Activated CD4-positive, alpha-beta T cell treated with anti-CD3 and anti-CD28 coated beads for 36 hours (primary cell): ENCODE data around the gene ARNT2. TPM values are rescaled to one million over a fixed set of nuclear protein-coding genes. Genes with fewer than 3 reads are reported as not detected.

Experiments
- ATAC-seq: fragments of 200-7000 bp; cut with Tn5 transposase; one replicate; pipeline ENCODE4 v1.10.0; 2021; ENCODE audit warnings: mild to moderate bottlenecking, moderate library complexity
- CTCF ChIA-PET: fragments of 350-600 bp; sonication (Branson Sonifier 250); formaldehyde crosslinking; loops from one replicate; lab custom pipeline; 2021; ENCODE audit warnings: antibody characterized with exemption; lab: Charles Lee
- POLR2A ChIA-PET: fragments of 350-600 bp; sonication (Branson Sonifier 250); formaldehyde crosslinking; loops from one replicate; lab custom pipeline; 2021; ENCODE audit warnings: antibody characterized with exemption, inconsistent platforms; lab: Charles Lee
- DNase-seq: peaks from one replicate; pipeline ENCODE4 v3.0.0-alpha.2; 2020
- H3K27ac Mint-ChIP-seq: one replicate; pipeline ENCODE4 v1.8.0; 2021; ENCODE audit warnings: mixed read lengths
- H3K27me3 Mint-ChIP-seq: one replicate; pipeline ENCODE4 v1.8.0; 2021; ENCODE audit warnings: mixed read lengths
- H3K36me3 Mint-ChIP-seq: one replicate; pipeline ENCODE4 v1.8.0; 2021; ENCODE audit warnings: low read depth, mixed read lengths
- H3K4me1 Mint-ChIP-seq: one replicate; pipeline ENCODE4 v1.8.0; 2021; ENCODE audit warnings: mixed read lengths
- H3K4me3 Mint-ChIP-seq: one replicate; pipeline ENCODE4 v1.8.0; 2021; ENCODE audit warnings: mild to moderate bottlenecking, moderate library complexity, mixed read lengths
- H3K9me3 Mint-ChIP-seq: one replicate; pipeline ENCODE4 v1.8.0; 2021; ENCODE audit warnings: low read depth, mixed read lengths
- intact Hi-C, 2 experiments: fragments of 100-400 bp; cut with DNase I in 1 of 2; cut with micrococcal nuclease in 1 of 2; formaldehyde crosslinking; loops; one replicate each; pipeline versions ENCODE4 v1.14.2 to v1.15.1; 2022 to 2024; cut with DNase I, micrococcal nuclease
- total RNA-seq, 2 experiments: library from RNA; stranded (reverse); gene quantifications; one replicate each; pipeline ENCODE4 v1.2.3, GENCODE V29; 2021

The ARNT2 gene
- total RNA-seq, 2 experiments from 2014 or later, result 0.05 to 0.19 TPM

DNA sequence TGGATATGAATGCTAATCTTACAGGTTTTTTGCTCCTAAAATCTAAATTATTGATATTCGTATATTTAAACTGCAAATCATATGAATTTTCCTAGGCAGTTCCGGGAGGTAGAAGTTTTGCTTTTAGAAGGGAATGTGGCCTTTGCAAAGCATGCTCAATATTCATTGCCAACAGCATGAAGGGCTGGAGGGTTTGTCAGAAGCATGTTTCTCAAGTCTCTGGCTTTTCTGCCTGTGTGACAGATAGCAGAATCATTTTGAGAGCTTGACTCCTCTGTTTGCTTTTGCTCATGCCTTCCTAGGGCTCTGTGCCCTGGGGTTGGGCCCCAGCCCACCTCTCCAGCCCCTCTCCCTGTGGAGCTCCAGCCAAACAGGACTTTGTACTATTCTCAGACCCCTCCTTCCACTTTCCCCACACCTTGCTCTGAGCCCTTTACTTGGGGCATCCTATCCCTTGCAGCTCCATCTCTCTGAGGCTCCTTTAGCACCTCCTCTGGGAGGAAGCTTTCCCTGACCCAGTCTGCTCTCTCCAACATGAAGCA is 91.3 kb downstream of the ARNT2 start:
- Mint-ChIP-seq H3K4me1 (no peaks in the 10 kb centered on the region), H3K27me3 (peaks cover 10% of the 10 kb centered on the region), H3K27ac (no peak overlapping the region), H3K9me3 (no peaks in the 10 kb centered on the region), H3K4me3 (no peak overlapping the region), H3K36me3 (no peaks in the 10 kb centered on the region)
- DNase-seq (no peak), ATAC-seq (no peak)
- intact Hi-C loops, result no loop called here
- CTCF ChIA-PET, result no interaction called here
- POLR2A ChIA-PET, result no interaction called here

DNA sequence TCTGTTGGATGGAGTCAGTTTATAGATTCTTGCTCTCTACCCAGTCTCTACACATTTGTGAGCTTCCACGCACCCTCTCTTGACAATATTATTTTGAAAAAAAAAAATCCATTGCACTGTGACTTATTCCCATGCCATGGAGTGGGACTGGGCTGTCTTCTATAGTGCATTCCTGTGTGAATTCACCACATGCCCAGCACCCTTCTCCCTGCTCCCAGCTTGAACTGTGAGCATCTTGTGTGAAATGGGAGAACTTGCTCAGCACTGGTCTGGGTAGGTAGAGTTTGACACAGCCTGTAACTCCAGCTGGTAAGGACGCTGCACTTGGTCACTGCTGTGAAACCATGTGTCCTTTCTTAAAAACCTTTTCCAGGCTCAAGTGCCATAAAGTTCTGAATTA is 91.9 kb downstream of the ARNT2 start:
- CTCF ChIA-PET, result no interaction called here
- intact Hi-C loops, result no loop called here
- no peaks in the 10 kb centered on the region for H3K9me3 Mint-ChIP-seq
- H3K27me3 Mint-ChIP-seq, result peaks cover 10% of the 10 kb centered on the region
- POLR2A ChIA-PET, result no interaction called here
- no peaks in the 10 kb centered on the region for H3K4me1 Mint-ChIP-seq
- H3K27ac Mint-ChIP-seq, result no peak overlapping the region
- DNase-seq, result no peak
- H3K36me3 Mint-ChIP-seq, result no peaks in the 10 kb centered on the region
- no peak for ATAC-seq
- H3K4me3 Mint-ChIP-seq, result no peak overlapping the region

DNA sequence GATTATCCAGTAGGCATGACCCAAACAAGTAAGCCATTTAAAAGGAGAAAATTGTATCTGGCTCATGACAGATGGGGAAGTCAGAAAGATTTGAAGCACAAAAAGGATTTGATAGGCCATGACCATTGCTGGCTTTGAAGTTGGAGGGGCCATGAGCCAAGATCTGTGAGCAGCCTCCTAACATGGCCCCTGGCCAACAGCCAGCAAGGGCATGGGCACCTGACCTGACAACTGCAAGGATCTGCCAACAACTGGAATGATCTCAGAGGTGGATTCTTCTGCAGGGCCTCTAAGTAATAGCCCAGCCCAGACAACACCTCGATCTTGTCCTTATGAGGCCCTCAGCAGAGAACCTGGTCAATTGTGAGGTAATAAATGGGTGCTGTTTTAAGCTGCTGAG is 93.0 kb downstream of the ARNT2 start:
- ATAC-seq (no peak), DNase-seq (no peak)
- no peak overlapping the region for H3K27ac Mint-ChIP-seq
- peaks cover 12% of the 10 kb centered on the region for H3K27me3 Mint-ChIP-seq
- no peak overlapping the region for H3K4me3 Mint-ChIP-seq
- intact Hi-C loops, result no loop called here
- POLR2A ChIA-PET, result no interaction called here
- CTCF ChIA-PET, result no interaction called here
- no peaks in the 10 kb centered on the region for H3K9me3 Mint-ChIP-seq
- H3K36me3 Mint-ChIP-seq, result no peaks in the 10 kb centered on the region
- H3K4me1 Mint-ChIP-seq, result no peaks in the 10 kb centered on the region

DNA sequence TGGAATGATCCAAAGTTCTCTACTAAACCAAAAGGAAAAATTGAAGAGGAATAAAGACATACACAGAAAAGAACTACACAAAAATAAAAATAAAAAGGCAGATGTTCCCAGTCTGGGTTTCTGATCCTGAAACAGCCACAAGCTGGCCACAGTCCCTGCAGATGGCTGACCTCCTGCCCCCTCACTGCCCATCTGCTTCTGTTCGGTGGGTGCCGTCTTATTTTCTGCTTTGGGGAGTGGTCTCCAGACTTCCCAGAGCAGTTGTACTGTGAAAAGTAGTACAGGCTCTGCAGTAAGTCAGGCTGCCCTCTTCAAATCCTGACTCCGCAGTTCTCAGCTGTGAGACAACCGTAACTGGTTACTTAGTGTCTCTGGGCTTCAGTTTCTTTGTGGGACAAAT is 94.5 kb downstream of the ARNT2 start:
- ChIA-PET CTCF (interaction anchor here (0.6 kb wide), 1 partner anchor 410 kb away, joined by 4 read pairs; no protein-coding TSS in a partner anchor), POLR2A (no interaction called here)
- H3K9me3 Mint-ChIP-seq, result no peaks in the 10 kb centered on the region
- no peak for DNase-seq
- peaks cover 12% of the 10 kb centered on the region for H3K27me3 Mint-ChIP-seq
- no peak for ATAC-seq
- no peaks in the 10 kb centered on the region for H3K4me1 Mint-ChIP-seq
- intact Hi-C loops, result no loop called here
- H3K27ac Mint-ChIP-seq, result no peak overlapping the region
- H3K4me3 Mint-ChIP-seq, result no peak overlapping the region
- H3K36me3 Mint-ChIP-seq, result no peaks in the 10 kb centered on the region

DNA sequence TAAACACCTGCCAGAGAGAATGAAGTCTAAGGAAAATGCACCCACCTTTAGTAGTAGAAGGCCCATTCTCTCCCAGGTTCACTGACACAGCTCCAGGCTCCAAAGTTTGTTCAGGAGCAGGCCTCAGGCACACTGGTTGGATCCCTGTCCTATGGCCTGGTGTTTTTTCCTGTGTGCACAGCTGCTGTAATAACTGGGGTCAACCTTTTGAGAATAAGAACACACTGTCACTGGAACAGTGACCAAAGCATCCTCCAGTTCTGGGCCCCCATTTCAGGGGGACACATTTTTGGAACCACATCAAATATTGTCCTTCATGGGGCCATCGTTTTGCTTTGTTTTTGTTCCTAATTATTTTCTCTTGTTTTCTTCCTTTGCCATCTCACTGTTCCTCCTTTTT is 95.8 kb downstream of the ARNT2 start:
- no peak for DNase-seq
- intact Hi-C loops, result no loop called here
- Mint-ChIP-seq H3K9me3 (peaks cover 2% of the 10 kb centered on the region), H3K27ac (no peak overlapping the region), H3K36me3 (no peaks in the 10 kb centered on the region), H3K27me3 (peaks cover 13% of the 10 kb centered on the region), H3K4me1 (no peaks in the 10 kb centered on the region), H3K4me3 (no peak overlapping the region)
- no peak for ATAC-seq
- ChIA-PET CTCF (no interaction called here), POLR2A (no interaction called here)

DNA sequence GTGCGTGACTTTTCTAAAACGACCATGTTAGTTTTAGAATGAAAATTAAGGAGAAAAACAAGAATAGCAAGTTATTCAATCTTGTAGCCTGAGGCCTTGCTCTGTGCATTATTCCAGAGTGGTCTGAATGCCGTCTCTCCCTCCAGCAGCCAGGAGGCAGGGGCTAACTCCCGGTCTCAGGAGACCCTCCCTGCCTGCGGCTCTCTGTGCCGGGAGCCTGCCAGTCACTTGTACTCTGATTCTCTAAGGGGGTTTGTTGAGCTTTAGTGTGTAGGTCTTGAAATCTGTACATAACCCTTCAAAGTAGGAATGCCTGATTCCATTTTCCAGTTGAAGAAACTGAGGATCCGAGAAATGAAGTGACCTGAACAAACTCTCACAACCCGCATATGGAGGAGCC is 97.3 kb downstream of the ARNT2 start:
- POLR2A ChIA-PET, result no interaction called here
- H3K27ac Mint-ChIP-seq, result no peak overlapping the region
- ATAC-seq (no peak), DNase-seq (no peak)
- no peak overlapping the region for H3K4me3 Mint-ChIP-seq
- intact Hi-C loops, result no loop called here
- CTCF ChIA-PET, result interaction anchor here (1.2 kb wide), 1 partner anchor 24 kb away, joined by 3 read pairs; no protein-coding TSS in a partner anchor
- no peaks in the 10 kb centered on the region for H3K4me1 Mint-ChIP-seq
- H3K9me3 Mint-ChIP-seq, result peaks cover 2% of the 10 kb centered on the region
- peaks cover 7% of the 10 kb centered on the region for H3K27me3 Mint-ChIP-seq
- H3K36me3 Mint-ChIP-seq, result no peaks in the 10 kb centered on the region

DNA sequence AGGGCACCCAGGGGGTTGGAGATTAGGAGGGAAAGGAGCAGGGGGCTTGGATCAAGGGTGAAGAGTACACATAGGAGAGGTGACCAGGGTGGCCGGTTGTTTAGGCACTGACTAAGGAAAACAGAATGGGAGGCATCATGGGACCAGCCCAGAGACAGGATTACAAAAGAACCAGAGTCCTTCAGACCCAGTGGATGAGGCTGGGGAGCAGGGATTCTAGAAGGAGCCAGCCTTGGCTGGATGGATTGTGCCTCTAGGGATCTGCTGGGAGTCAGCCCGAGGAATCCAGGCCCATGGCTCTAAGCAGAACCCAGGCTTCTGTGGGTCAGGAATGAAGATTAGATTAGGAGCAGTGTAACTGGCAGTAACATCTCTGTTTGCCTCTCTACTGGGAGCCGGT is 98.6 kb downstream of the ARNT2 start:
- DNase-seq (no peak), ATAC-seq (no peak)
- Mint-ChIP-seq H3K9me3 (peaks cover 2% of the 10 kb centered on the region), H3K27ac (no peak overlapping the region), H3K4me3 (no peak overlapping the region), H3K36me3 (no peaks in the 10 kb centered on the region), H3K4me1 (no peaks in the 10 kb centered on the region), H3K27me3 (peaks cover 7% of the 10 kb centered on the region)
- CTCF ChIA-PET, result no interaction called here
- intact Hi-C loops, result no loop called here
- POLR2A ChIA-PET, result no interaction called here

DNA sequence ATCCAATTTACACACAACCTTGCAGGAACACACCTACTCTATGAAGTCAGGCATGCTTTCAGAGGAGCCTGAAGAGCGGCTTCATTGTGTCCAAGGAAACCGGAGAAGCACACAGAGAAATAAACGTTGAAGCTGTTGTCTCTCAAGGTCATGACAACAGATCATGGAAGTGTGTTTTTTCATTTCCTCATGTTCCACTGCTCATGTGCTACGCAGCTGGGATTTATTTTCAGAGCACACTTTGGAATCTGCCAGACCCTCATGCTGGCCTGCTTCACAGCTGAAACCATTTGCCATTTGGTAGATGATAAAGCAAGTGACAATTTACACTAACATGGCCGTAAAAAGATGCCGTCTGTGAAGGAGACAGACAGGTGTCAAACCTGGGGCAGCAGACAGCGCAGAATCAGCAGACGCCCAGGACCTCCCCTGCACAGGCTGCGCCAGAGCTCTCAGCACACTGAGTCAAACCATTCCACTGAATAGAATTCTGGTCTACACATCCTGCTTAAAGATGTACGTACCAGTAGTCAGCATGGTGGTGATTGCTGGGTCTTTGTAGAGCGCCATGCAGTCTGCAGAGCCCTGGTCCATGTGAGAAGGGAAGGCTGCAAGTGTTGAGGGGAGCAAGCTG is 99.3 kb downstream of the ARNT2 start:
- Mint-ChIP-seq H3K27me3 (peaks cover 7% of the 10 kb centered on the region), H3K9me3 (peaks cover 2% of the 10 kb centered on the region), H3K27ac (no peak overlapping the region), H3K36me3 (no peaks in the 10 kb centered on the region), H3K4me3 (no peak overlapping the region), H3K4me1 (no peaks in the 10 kb centered on the region)
- DNase-seq, result no peak
- ATAC-seq, result no peak
- ChIA-PET POLR2A (no interaction called here), CTCF (no interaction called here)
- intact Hi-C loops, result no loop called here

DNA sequence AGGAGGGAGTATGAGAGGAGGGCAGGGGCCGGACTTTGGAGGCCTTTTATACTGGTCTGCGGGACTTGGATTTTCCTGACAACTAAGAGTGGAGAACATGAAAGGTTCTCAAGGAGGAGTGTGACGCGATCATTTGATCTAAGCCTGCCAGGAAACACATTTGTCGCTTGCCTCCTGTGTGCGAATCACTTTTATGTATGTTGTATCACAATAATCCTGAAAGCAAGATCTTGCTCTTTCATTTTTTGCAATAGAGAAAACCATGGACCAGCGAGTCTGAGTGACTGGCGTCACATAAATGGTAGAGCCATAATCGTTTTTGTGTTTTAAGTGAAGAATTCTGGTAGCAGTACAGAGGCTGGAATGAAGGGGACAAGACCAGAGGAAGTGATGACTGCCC is 100.7 kb downstream of the ARNT2 start:
- peaks cover 7% of the 10 kb centered on the region for H3K27me3 Mint-ChIP-seq
- ChIA-PET POLR2A (no interaction called here), CTCF (interaction anchor here (0.6 to 0.9 kb wide), 2 partner anchors 35 to 761 kb away, joined by 3 read pairs; no protein-coding TSS in a partner anchor)
- H3K9me3 Mint-ChIP-seq, result peaks cover 2% of the 10 kb centered on the region
- ATAC-seq, result no peak
- H3K27ac Mint-ChIP-seq, result no peak overlapping the region
- H3K4me1 Mint-ChIP-seq, result peaks cover 6% of the 10 kb centered on the region
- no peaks in the 10 kb centered on the region for H3K36me3 Mint-ChIP-seq
- intact Hi-C loops, result no loop called here
- H3K4me3 Mint-ChIP-seq, result no peak overlapping the region
- DNase-seq, result no peak

DNA sequence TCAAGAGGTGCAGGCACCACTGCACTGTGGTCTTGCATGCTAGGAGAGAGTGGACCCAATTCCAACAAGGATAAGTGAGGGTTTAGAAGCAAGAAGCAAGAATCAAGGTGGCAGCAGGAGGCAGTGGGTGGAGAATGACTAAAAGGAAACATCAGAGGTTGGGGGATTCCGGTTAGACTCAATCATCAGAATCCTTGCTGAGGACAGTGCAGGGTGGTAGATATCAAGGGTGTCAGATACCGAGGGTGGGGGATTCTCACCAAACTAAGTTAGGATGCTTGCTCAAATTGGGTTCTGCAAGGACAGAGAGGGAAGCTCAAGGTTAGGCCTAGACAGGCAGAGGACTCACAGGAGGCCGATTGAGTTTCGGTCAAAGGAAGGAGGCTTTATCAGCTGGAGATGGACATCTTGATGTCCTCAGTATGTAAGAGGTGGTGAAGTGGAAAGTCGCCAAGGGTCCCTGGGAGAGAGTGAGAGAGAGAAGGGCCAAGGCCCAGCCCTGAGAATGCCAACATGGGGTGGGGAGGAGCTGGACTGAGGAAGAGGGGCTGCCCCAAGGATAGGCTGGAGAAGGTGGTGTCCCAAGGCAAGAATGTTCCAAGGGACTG is 102.2 kb downstream of the ARNT2 start:
- intact Hi-C loops, result no loop called here
- ATAC-seq, result no peak
- ChIA-PET POLR2A (no interaction called here), CTCF (interaction anchor here (0.6 kb wide), 1 partner anchor 264 kb away, joined by 3 read pairs; no protein-coding TSS in a partner anchor)
- Mint-ChIP-seq H3K27me3 (peaks cover 7% of the 10 kb centered on the region), H3K9me3 (peaks cover 2% of the 10 kb centered on the region), H3K4me1 (peaks cover 10% of the 10 kb centered on the region), H3K36me3 (no peaks in the 10 kb centered on the region), H3K27ac (no peak overlapping the region), H3K4me3 (no peak overlapping the region)
- DNase-seq, result no peak

DNA sequence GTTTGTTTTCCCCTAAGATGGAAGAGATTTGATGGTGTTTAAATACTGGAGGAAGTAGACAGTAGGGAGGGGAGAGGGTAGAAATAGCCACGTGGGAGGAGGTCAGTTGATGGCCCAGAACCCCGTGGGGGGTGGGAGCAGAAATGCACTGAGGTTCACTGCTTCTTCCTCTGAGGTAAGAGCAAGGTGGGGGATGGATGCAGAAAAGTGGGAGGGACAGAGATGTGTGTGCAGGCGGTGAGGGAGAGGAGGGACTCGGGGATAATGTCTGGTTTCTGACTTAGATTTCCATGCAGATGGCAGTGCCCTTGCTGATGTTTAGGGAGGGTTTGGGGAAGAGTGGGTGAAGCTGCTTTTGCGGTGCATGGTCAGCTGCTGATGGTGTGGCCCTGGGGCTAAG is 102.9 kb downstream of the ARNT2 start:
- Mint-ChIP-seq H3K27me3 (peaks cover 8% of the 10 kb centered on the region), H3K4me1 (peaks cover 10% of the 10 kb centered on the region), H3K4me3 (no peak overlapping the region), H3K36me3 (no peaks in the 10 kb centered on the region), H3K27ac (no peak overlapping the region), H3K9me3 (peaks cover 4% of the 10 kb centered on the region)
- DNase-seq, result no peak
- no peak for ATAC-seq
- intact Hi-C loops, result no loop called here
- ChIA-PET POLR2A (no interaction called here), CTCF (interaction anchor here (0.6 kb wide), 1 partner anchor 265 kb away, joined by 3 read pairs; no protein-coding TSS in a partner anchor)
